Measurements from ENCODE around the gene INTS7. TPM values are rescaled to one million over a fixed set of nuclear protein-coding genes. Genes with fewer than 3 reads are reported as not detected.

INTS7 gene
- total RNA-seq, 1 experiment from 2014 or later, result 25.3 TPM

GRCh38 chr1:211902624-211903291 lies 132.6 kb downstream of the INTS7 start:
- CTCF ChIA-PET, result no interaction called here
- BruUV-seq (replicated peaks), result no TSS peak

GRCh38 chr1:211901945-211902344 lies 133.4 kb downstream of the INTS7 start:
- H3K79me2 ChIP-seq (ENCODE audit: low read length), result no peaks in the 10 kb centered on the region
- no peaks in the 10 kb centered on the region for H4K20me1 ChIP-seq (ENCODE audit: low read length)
- H3K27ac ChIP-seq (ENCODE audit: low read length), result no peak overlapping the region
- ChIA-PET POLR2A (ENCODE audit: unreplicated experiment) (no interaction called here), CTCF (no interaction called here)
- ATAC-seq (no peak), DNase-seq (no peak)
- H3K4me2 ChIP-seq (ENCODE audit: low read length), result no peak overlapping the region
- H3K9me2 ChIP-seq (replicated peaks; ENCODE audit: low read length), result no peaks in the 10 kb centered on the region
- intact Hi-C loops (cut with micrococcal nuclease), result no loop called here
- H3K27me3 ChIP-seq (ENCODE audit: low read length), result peaks cover 24% of the 10 kb centered on the region
- no peak overlapping the region for H3K4me3 ChIP-seq (ENCODE audit: low read length)
- H3K36me3 ChIP-seq (ENCODE audit: low read depth, low read length), result no peaks in the 10 kb centered on the region
- TF ChIP-seq EZH2 (IDR thresholded peaks at IDR 0.05; ENCODE audit: low read length, unreplicated experiment) (no peak), CTCF (conservative IDR thresholded peaks at IDR 0.05; ENCODE audit: low read depth, low read length) (no peak), EZH2phosphoT487 (IDR thresholded peaks at IDR 0.05; ENCODE audit: borderline replicate concordance, low read length) (no peak)
- no peak overlapping the region for H2AFZ ChIP-seq (ENCODE audit: low read length)
- no TSS peak for BruUV-seq (replicated peaks)
- peaks cover 16% of the 10 kb centered on the region for H3K9me3 ChIP-seq (ENCODE audit: low read length)
- H3K9ac ChIP-seq (ENCODE audit: low read length), result no peak overlapping the region
- H3K4me1 ChIP-seq (ENCODE audit: insufficient read depth, low read length), result peaks cover 7% of the 10 kb centered on the region
- no peaks in the 10 kb centered on the region for H3F3A ChIP-seq (ENCODE audit: low read length, unreplicated experiment)

More at GRCh38 chr1:211902624-211903291, 132.6 kb downstream of the INTS7 start:
- ATAC-seq (no peak), DNase-seq (no peak)
- H3K9me3 ChIP-seq (ENCODE audit: low read length), result peaks cover 16% of the 10 kb centered on the region
- no peak overlapping the region for H3K4me3 ChIP-seq (ENCODE audit: low read length)
- H3F3A ChIP-seq (ENCODE audit: low read length, unreplicated experiment), result no peaks in the 10 kb centered on the region
- H3K4me2 ChIP-seq (ENCODE audit: low read length), result no peak overlapping the region
- no peaks in the 10 kb centered on the region for H3K79me2 ChIP-seq (ENCODE audit: low read length)
- no peaks in the 10 kb centered on the region for H3K4me1 ChIP-seq (ENCODE audit: insufficient read depth, low read length)
- no peaks in the 10 kb centered on the region for H3K36me3 ChIP-seq (ENCODE audit: low read depth, low read length)
- H3K9ac ChIP-seq (ENCODE audit: low read length), result no peak overlapping the region
- intact Hi-C loops (cut with micrococcal nuclease), result no loop called here
- no peak overlapping the region for H2AFZ ChIP-seq (ENCODE audit: low read length)
- H4K20me1 ChIP-seq (ENCODE audit: low read length), result no peaks in the 10 kb centered on the region
- H3K27ac ChIP-seq (ENCODE audit: low read length), result no peak overlapping the region
- POLR2A ChIA-PET (ENCODE audit: unreplicated experiment), result interaction anchor here (0.5 kb wide), 1 partner anchor 653 kb away, joined by 3 read pairs; no protein-coding TSS in a partner anchor
- peaks cover 30% of the 10 kb centered on the region for H3K27me3 ChIP-seq (ENCODE audit: low read length)
- TF ChIP-seq EZH2phosphoT487 (IDR thresholded peaks at IDR 0.05; ENCODE audit: borderline replicate concordance, low read length), result no peak
- TF ChIP-seq EZH2 (IDR thresholded peaks at IDR 0.05; ENCODE audit: low read length, unreplicated experiment), result no peak
- no peak for TF ChIP-seq CTCF (conservative IDR thresholded peaks at IDR 0.05; ENCODE audit: low read depth, low read length)
- no peaks in the 10 kb centered on the region for H3K9me2 ChIP-seq (replicated peaks; ENCODE audit: low read length)

- H3F3A ChIP-seq (ENCODE audit: low read length, unreplicated experiment), result no peaks in the 10 kb centered on the region
- no peak overlapping the region for H3K9ac ChIP-seq (ENCODE audit: low read length)
- ChIA-PET CTCF (no interaction called here), POLR2A (ENCODE audit: unreplicated experiment) (no interaction called here)
- intact Hi-C loops (cut with micrococcal nuclease), result no loop called here
- no peak overlapping the region for H3K4me3 ChIP-seq (ENCODE audit: low read length)
- no peaks in the 10 kb centered on the region for H3K9me2 ChIP-seq (replicated peaks; ENCODE audit: low read length)
- BruUV-seq (replicated peaks), result no TSS peak
- TF ChIP-seq EZH2phosphoT487 (IDR thresholded peaks at IDR 0.05; ENCODE audit: borderline replicate concordance, low read length), result no peak
- no peak for TF ChIP-seq CTCF (conservative IDR thresholded peaks at IDR 0.05; ENCODE audit: low read depth, low read length)
- TF ChIP-seq EZH2 (IDR thresholded peaks at IDR 0.05; ENCODE audit: low read length, unreplicated experiment), result no peak
- H3K9me3 ChIP-seq (ENCODE audit: low read length), result peaks cover 16% of the 10 kb centered on the region
- no peak overlapping the region for H3K4me2 ChIP-seq (ENCODE audit: low read length)
- H2AFZ ChIP-seq (ENCODE audit: low read length), result no peak overlapping the region
- no peak overlapping the region for H3K27ac ChIP-seq (ENCODE audit: low read length)
- peaks cover 14% of the 10 kb centered on the region; the same call in 1 of the 2 replicates for H3K27me3 ChIP-seq (ENCODE audit: low read length)
- DNase-seq, result no peak
- ATAC-seq, result no peak
- H4K20me1 ChIP-seq (ENCODE audit: low read length), result no peaks in the 10 kb centered on the region
- H3K36me3 ChIP-seq (ENCODE audit: low read depth, low read length), result no peaks in the 10 kb centered on the region
- peaks cover 15% of the 10 kb centered on the region for H3K4me1 ChIP-seq (ENCODE audit: insufficient read depth, low read length)
- no peaks in the 10 kb centered on the region for H3K79me2 ChIP-seq (ENCODE audit: low read length)
These were observed 134.9 kb downstream of the INTS7 start for GRCh38 chr1:211900441-211900840.
